HepG2 (cell line): ENCODE measurements around the gene LLGL2. TPM values are rescaled to one million over a fixed set of nuclear protein-coding genes. Genes with fewer than 3 reads are reported as not detected.
A peak's percentile ranks its signal among the peaks of the same experiment; 100 is the strongest.

Experiments used
- ATAC-seq: fragments of 200-7000 bp; cut with Tn5 transposase; 3 replicates; pipeline ENCODE4 v1.9.1; 2020; ENCODE audit warnings: mild to moderate bottlenecking, moderate library complexity
- BruUV-seq: library from RNA; stranded (reverse); fragments of 400-500 nt; replicated peaks from 2 replicates; lab custom pipeline; 2021; lab: Mats Ljungman, UMichigan
- CTCF ChIA-PET: fragments of 300-600 bp; formaldehyde crosslinking; extraction: SDS; loops from one replicate; lab custom pipeline; 2021; ENCODE audit warnings: low total read pairs, inconsistent platforms, low intra/inter-chr PET ratio; lab: Yijun Ruan, JAX
- POLR2A ChIA-PET: fragments of 350-600 bp; sonication (Branson Sonifier 250); formaldehyde crosslinking; loops from one replicate; lab custom pipeline; 2020; ENCODE audit warnings: antibody characterized with exemption, inconsistent platforms; lab: Yijun Ruan, JAX
- DNase-seq: peaks from one replicate; pipeline ENCODE4 v3.0.0-alpha.2; 2015; ENCODE audit warnings: low spot score
- FAIRE-seq: peaks from 3 replicates; lab custom pipeline; 2011; peaks lifted over from hg19 to GRCh38; lab: Jason Lieb, UNC
- H2AFZ ChIP-seq: one replicate; pipeline ENCODE4 v1.6.1; 2011; ENCODE audit warnings: low read length, inconsistent platforms
- H3K27ac ChIP-seq: fragments of 300-600 bp; 3 replicates; pipeline ENCODE4 v1.8.0; 2011; ENCODE audit warnings: mixed run types, mild to moderate bottlenecking, mixed read lengths, low read length, inconsistent platforms; ENCODE audit not compliant: insufficient read depth; ENCODE audit errors: extremely low read length
- H3K27me3 ChIP-seq, 2 experiments: fragments of 200-600 bp in 1 of 2; 2 replicates in 1 of 2; 3 replicates in 1 of 2; pipeline versions ENCODE4 v1.6.0 to v1.8.0; 2011; ENCODE audit warnings: low read length in 2 of 2, mild to moderate bottlenecking in 2 of 2, moderate library complexity in 2 of 2, inconsistent platforms in 1 of 2; ENCODE audit not compliant: insufficient read depth in 2 of 2, control insufficient read depth in 1 of 2
- H3K36me3 ChIP-seq, 2 experiments: fragments of 200-600 bp in 1 of 2; replicated peaks in 1 of 2; 2 replicates in 1 of 2; 3 replicates in 1 of 2; pipeline versions ENCODE4 v1.5.1 to v1.8.0; 2011; ENCODE audit warnings: low read length in 2 of 2, inconsistent platforms in 1 of 2; ENCODE audit not compliant: insufficient read depth in 2 of 2, control insufficient read depth in 1 of 2
- H3K4me1 ChIP-seq: 2 replicates; pipeline ENCODE4 v1.5.1; 2012; ENCODE audit warnings: low read length, inconsistent platforms; ENCODE audit not compliant: insufficient read depth
- H3K4me2 ChIP-seq: 2 replicates; pipeline ENCODE4 v1.6.0; 2011; ENCODE audit warnings: low read depth, low read length, inconsistent platforms
- H3K4me3 ChIP-seq, 3 experiments: fragments of 200-600 bp in 1 of 3; sonication (generic), shearing (Covaris generic) in 1 of 3; replicated peaks in 1 of 3; 2 replicates each; pipeline ENCODE4 v1.5.1; 2011 to 2016; ENCODE audit warnings: low read length in 3 of 3, inconsistent platforms in 2 of 3, low read depth in 2 of 3, mild to moderate bottlenecking in 2 of 3, control low read depth in 1 of 3, mixed read lengths in 1 of 3; ENCODE audit not compliant: insufficient read depth in 1 of 3
- H3K79me2 ChIP-seq: one replicate; pipeline ENCODE4 v1.6.1; 2011; ENCODE audit warnings: low read length, inconsistent platforms; ENCODE audit not compliant: insufficient read depth
- H3K9ac ChIP-seq: 2 replicates; pipeline ENCODE4 v1.6.0; 2011; ENCODE audit warnings: mild to moderate bottlenecking, low read depth, low read length, inconsistent platforms; ENCODE audit not compliant: insufficient read depth
- H3K9me3 ChIP-seq: 2 replicates; pipeline ENCODE4 v1.5.1; 2012; ENCODE audit warnings: mild to moderate bottlenecking, low read length
- H4K20me1 ChIP-seq: 2 replicates; pipeline ENCODE4 v1.6.0; 2011; ENCODE audit warnings: inconsistent platforms, mild to moderate bottlenecking, low read length, moderate library complexity; ENCODE audit not compliant: insufficient read depth
- GATAD2A ChIP-seq: IDR thresholded peaks from 2 replicates; pipeline ENCODE4 v1.6.1; 2016
- KAT7 ChIP-seq: IDR thresholded peaks from 2 replicates; pipeline ENCODE4 v1.6.1; 2018; ENCODE audit warnings: borderline replicate concordance, missing compliant biosample characterization
- MEIS2 ChIP-seq: sonication (generic); formaldehyde crosslinking; IDR thresholded peaks from 2 replicates; pipeline ENCODE4 v1.9.0; 2021; ENCODE audit warnings: mild to moderate bottlenecking, missing genetic modification reagents
- MTF1 ChIP-seq: sonication (generic); formaldehyde crosslinking; IDR thresholded peaks from 2 replicates; pipeline ENCODE4 v1.5.0; 2020; ENCODE audit warnings: missing genetic modification reagents
- NFE2L1 ChIP-seq: sonication (generic); formaldehyde crosslinking; IDR thresholded peaks from 2 replicates; pipeline ENCODE4 v1.4.0; 2020; ENCODE audit warnings: missing genetic modification reagents, mild to moderate bottlenecking, borderline replicate concordance
- NR3C1 ChIP-seq: sonication (generic); formaldehyde crosslinking; IDR thresholded peaks from 2 replicates; pipeline ENCODE4 v1.4.0; 2020; ENCODE audit warnings: missing genetic modification reagents
- PAX8 ChIP-seq: sonication (generic); formaldehyde crosslinking; IDR thresholded peaks from 2 replicates; pipeline ENCODE4 v1.8.0; 2022; ENCODE audit warnings: mild to moderate bottlenecking, missing genetic modification reagents, borderline replicate concordance
- PCBP2 ChIP-seq: fragments of 200-400 bp; formaldehyde crosslinking; optimal IDR thresholded peaks from 2 replicates; pipeline ENCODE3; 2018; ENCODE audit warnings: low read length, low read depth; ENCODE audit not compliant: poor library complexity, severe bottlenecking
- PLRG1 ChIP-seq: fragments of 450-650 bp; conservative IDR thresholded peaks from 2 replicates; pipeline ENCODE4 v1.6.1; 2016
- RBAK ChIP-seq: sonication (generic); formaldehyde crosslinking; IDR thresholded peaks from 2 replicates; pipeline ENCODE4 v1.5.1; 2020; ENCODE audit warnings: mild to moderate bottlenecking, missing genetic modification reagents
- REXO4 ChIP-seq: sonication (generic); formaldehyde crosslinking; IDR thresholded peaks from 2 replicates; pipeline ENCODE4 v1.8.0; 2022; ENCODE audit warnings: missing genetic modification reagents, mild to moderate bottlenecking, borderline replicate concordance
- RFXANK ChIP-seq: IDR thresholded peaks from 2 replicates; pipeline ENCODE4 v1.6.1; 2016
- SALL1 ChIP-seq: sonication (generic); formaldehyde crosslinking; IDR thresholded peaks from 2 replicates; pipeline ENCODE4 v1.8.0; 2022; ENCODE audit warnings: mild to moderate bottlenecking, missing genetic modification reagents
- SMAD1 ChIP-seq: sonication (generic); formaldehyde crosslinking; IDR thresholded peaks from 2 replicates; pipeline ENCODE4 v1.4.0; 2020; ENCODE audit warnings: missing genetic modification reagents, low read depth, mild to moderate bottlenecking, borderline replicate concordance
- TBL1XR1 ChIP-seq: fragments of 150-350 bp; IDR thresholded peaks from 2 replicates; pipeline ENCODE4 v1.6.1; 2014; ENCODE audit warnings: borderline replicate concordance, low read length; ENCODE audit not compliant: partially characterized antibody
- ZFX ChIP-seq: sonication (generic); formaldehyde crosslinking; IDR thresholded peaks from 2 replicates; pipeline ENCODE4 v1.4.0; 2020; ENCODE audit warnings: mild to moderate bottlenecking, low read depth, missing genetic modification reagents, moderate library complexity
- ZNF180 ChIP-seq: sonication (generic); formaldehyde crosslinking; IDR thresholded peaks from 2 replicates; pipeline ENCODE4 v1.4.0; 2020; ENCODE audit warnings: low read depth, missing genetic modification reagents, borderline replicate concordance
- ZNF235 ChIP-seq: sonication (generic); formaldehyde crosslinking; IDR thresholded peaks from 2 replicates; pipeline ENCODE4 v1.8.1; 2023; ENCODE audit warnings: mild to moderate bottlenecking, missing genetic modification reagents, borderline replicate concordance
- ZNF256 ChIP-seq: sonication (generic); formaldehyde crosslinking; conservative IDR thresholded peaks from 2 replicates; pipeline ENCODE4 v1.4.0; 2020; ENCODE audit warnings: missing genetic modification reagents
- ZNF512 ChIP-seq: sonication (generic); formaldehyde crosslinking; IDR thresholded peaks from 2 replicates; pipeline ENCODE4 v1.4.0; 2020; ENCODE audit warnings: mild to moderate bottlenecking, missing genetic modification reagents
- ZNF572 ChIP-seq: sonication (generic); formaldehyde crosslinking; IDR thresholded peaks from 2 replicates; pipeline ENCODE4 v1.5.1; 2020; ENCODE audit warnings: mild to moderate bottlenecking, missing genetic modification reagents
- WGBS: methylation state at CpG from one replicate; pipeline ENCODE4 v1.1.6; 2017; ENCODE audit warnings: low lambda C conversion rate; 5-methylcytosine and 5-hydroxymethylcytosine counted together
- in situ Hi-C: cut with HindIII; loops from 2 replicates; pipeline ENCODE4 v1.10.0; 2017; ENCODE audit warnings: low pct_unique_long_range_greater_than_20kb; ENCODE audit not compliant: extremely low pct_ligation_motif_present
- intact Hi-C: fragments of 100-400 bp; cut with micrococcal nuclease; formaldehyde crosslinking; loops from one replicate; pipeline ENCODE4 v1.10.0; 2022; ENCODE audit not compliant: unreplicated experiment
- polyA plus RNA-seq, 8 experiments: library from polyadenylated mRNA; depleted of rRNA in 3 of 8; stranded (reverse) in 7 of 8; unstranded in 1 of 8; fragments of >200 nt; fragmentation: Illumina TruSeq in 4 of 8; extraction: Trizol in 4 of 8; gene quantifications; 2 replicates each; pipeline versions ENCODE4 v1.2.1 to v1.2.3, GENCODE V29; 2011 to 2016; ENCODE audit warnings: low read depth in 4 of 8, missing spikeins in 1 of 8, mixed read lengths in 1 of 8; ENCODE audit not compliant: insufficient read depth in 1 of 8
- total RNA-seq, 5 experiments: library from RNA; depleted of rRNA; stranded (reverse); fragments of >200 nt; fragmentation: Illumina TruSeq; extraction: Trizol; gene quantifications; 2 replicates each; pipeline ENCODE4 v1.2.3, GENCODE V29; 2016; ENCODE audit warnings: low read depth in 1 of 5
- TF ChIP-seq, protein P1 (sequence below): sonication (generic); formaldehyde crosslinking; IDR thresholded peaks from 2 replicates; pipeline ENCODE4 v1.5.0; 2020; ENCODE audit warnings: missing genetic modification reagents

The LLGL2 gene
- total and polyA plus RNA-seq, 2 of the 13 experiments (the other 11 are each of a cell fraction or from before 2014, with no cell fraction given) = 83.0 to 86.7 TPM

GRCh38 chr17:75511610-75512575 is 13.6 kb upstream of the LLGL2 start:
- Histone ChIP-seq H3K4me1 (peaks cover 69% of the 10 kb centered on the region), H3K79me2 (peaks cover 2% of the 10 kb centered on the region), H4K20me1 (peaks cover 5% of the 10 kb centered on the region; the same call in 1 of the 2 replicates), H3K4me2 (peak overlapping the region; percentile 64), H3K9me3 (no peaks in the 10 kb centered on the region), H3K27ac (peak overlapping the region; percentile 73), H3K9ac (peak overlapping the region; percentile 47), H3K4me3 (peak overlapping the region in 1 of 3 experiments; percentile 50; a peak in 2 of 6 replicates), H2AFZ (no peak overlapping the region), H3K36me3 (peaks cover 0 to 5% of the 10 kb centered on the region in 2 experiments; a peak in 4 of 5 replicates), H3K27me3 (no peaks in the 10 kb centered on the region; a peak in 1 of 5 replicates)
- peak; percentile 93 for DNase-seq
- ChIA-PET CTCF (no interaction called here), POLR2A (interaction anchor here (0.6 to 2.1 kb wide), 15 partner anchors 8 to 540 kb away, joined by 3 to 18 read pairs (median 4); partner anchors contain the start of genes LLGL2 and TMEM94)
- no TSS peak for BruUV-seq
- FAIRE-seq = peak; percentile 96
- intact Hi-C loops (loop anchor here (5.0 kb wide), 1 partner anchor 55 kb away; the partner anchor contains the start of gene TMEM94), in situ Hi-C loops (no loop called here)
- 26% methylated on average over 11 of the region's 13 CpGs for WGBS
- ATAC-seq = peak; percentile 37
- TF ChIP-seq ZFX (peak; percentile 95), ZNF256 (CRISPR knock-in tag) (0 out of 2 replicates have a peak, but pooled peaks have one; percentile 79), PCBP2 (no peak), GATAD2A (peak; percentile 97), ZNF235 (CRISPR knock-in tag) (peak; percentile 26; the same call in 1 of the 2 replicates), SALL1 (CRISPR knock-in tag) (peak; percentile 95), SMAD1 (CRISPR knock-in tag) (peak; percentile 66; the same call in 1 of the 2 replicates), RBAK (CRISPR knock-in tag) (no peak), NFE2L1 (0 out of 2 replicates have a peak, but pooled peaks have one; percentile 18), ZNF180 (CRISPR knock-in tag) (no peak), TBL1XR1 (no peak), PLRG1 (no peak), ZNF572 (CRISPR knock-in tag) (peak; percentile 66; the same call in 1 of the 2 replicates), ZNF512 (CRISPR knock-in tag) (no peak), REXO4 (no peak), MEIS2 (CRISPR knock-in tag) (peak; percentile 89), MTF1 (CRISPR knock-in tag) (no peak), NR3C1 (CRISPR knock-in tag) (no peak), RFXANK (CRISPR knock-in tag) (no peak), PAX8 (CRISPR knock-in tag) (no peak), KAT7 (CRISPR knock-in tag) (peak; percentile 57; the same call in 1 of the 2 replicates)
- TF ChIP-seq, protein P1, sequence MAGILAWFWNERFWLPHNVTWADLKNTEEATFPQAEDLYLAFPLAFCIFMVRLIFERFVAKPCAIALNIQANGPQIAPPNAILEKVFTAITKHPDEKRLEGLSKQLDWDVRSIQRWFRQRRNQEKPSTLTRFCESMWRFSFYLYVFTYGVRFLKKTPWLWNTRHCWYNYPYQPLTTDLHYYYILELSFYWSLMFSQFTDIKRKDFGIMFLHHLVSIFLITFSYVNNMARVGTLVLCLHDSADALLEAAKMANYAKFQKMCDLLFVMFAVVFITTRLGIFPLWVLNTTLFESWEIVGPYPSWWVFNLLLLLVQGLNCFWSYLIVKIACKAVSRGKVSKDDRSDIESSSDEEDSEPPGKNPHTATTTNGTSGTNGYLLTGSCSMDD (CRISPR knock-in tag) = no peak
